SK-N-SH (cell line): ENCODE results near the gene DROSHA. TPM values are rescaled to one million over a fixed set of nuclear protein-coding genes. Genes with fewer than 3 reads are reported as not detected.

ENCODE experiments used
- CTCF ChIA-PET: fragments of 300-600, 350-600 bp; formaldehyde crosslinking; extraction: SDS; loops from one replicate; lab custom pipeline; 2021; lab: Yijun Ruan, JAX
- POLR2A ChIA-PET: fragments of 350-600 bp; sonication (Branson Sonifier 250); formaldehyde crosslinking; extraction: SDS; loops from one replicate; lab custom pipeline; 2020; ENCODE audit warnings: antibody characterized with exemption, inconsistent platforms; lab: Yijun Ruan, JAX
- DNase-seq: peaks from one replicate; pipeline ENCODE4 v3.0.0; 2012
- H2AFZ ChIP-seq: fragments of 200-600 bp; sonication (generic); 2 replicates; pipeline ENCODE4 v1.8.1; 2016; ENCODE audit warnings: antibody characterized with exemption, mild to moderate bottlenecking, low read depth
- H3F3A ChIP-seq: fragments of 200-600 bp; sonication (generic); replicated peaks from 2 replicates; pipeline ENCODE3; 2016; ENCODE audit warnings: antibody characterized with exemption, mild to moderate bottlenecking; ENCODE audit not compliant: insufficient read depth
- H3K27ac ChIP-seq, 2 experiments: fragments of 200-500 bp in 1 of 2; fragments of 200-600 bp in 1 of 2; sonication (Bioruptor generic) in 1 of 2; sonication (generic), shearing (Covaris generic) in 1 of 2; 2 replicates each; pipeline versions ENCODE4 v1.5.1 to v1.6.1; 2014 to 2016; ENCODE audit warnings: low read depth in 2 of 2, inconsistent platforms in 1 of 2, low read length in 1 of 2, mild to moderate bottlenecking in 1 of 2, mixed read lengths in 1 of 2
- H3K27me3 ChIP-seq: fragments of 200-600 bp; sonication (generic), shearing (Covaris generic); 2 replicates; pipeline ENCODE4 v1.6.1; 2016; ENCODE audit warnings: mixed run types; ENCODE audit not compliant: insufficient read depth
- H3K36me3 ChIP-seq, 2 experiments: fragments of 200-500 bp in 1 of 2; fragments of 200-600 bp in 1 of 2; sonication (Bioruptor generic) in 1 of 2; sonication (generic) in 1 of 2; replicated peaks in 1 of 2; 2 replicates each; pipeline versions ENCODE3 to v1.5.1; 2014 to 2016; ENCODE audit warnings: low read length in 1 of 2, mild to moderate bottlenecking in 1 of 2; ENCODE audit not compliant: insufficient read depth in 2 of 2, control insufficient read depth in 1 of 2
- H3K4me1 ChIP-seq, 2 experiments: fragments of 200-500 bp in 1 of 2; fragments of 200-600 bp in 1 of 2; sonication (Bioruptor generic) in 1 of 2; sonication (generic), shearing (Covaris generic) in 1 of 2; 2 replicates each; pipeline versions ENCODE4 v1.5.1 to v1.6.1; 2014 to 2016; ENCODE audit warnings: low read depth in 1 of 2, low read length in 1 of 2, mixed run types in 1 of 2; ENCODE audit not compliant: insufficient read depth in 2 of 2, control insufficient read depth in 1 of 2
- H3K4me2 ChIP-seq: fragments of 200-600 bp; sonication (generic), shearing (Covaris generic); 2 replicates; pipeline ENCODE4 v1.6.1; 2017; ENCODE audit warnings: mixed run types
- H3K4me3 ChIP-seq, 2 experiments: fragments of 200-500 bp in 1 of 2; fragments of 200-600 bp in 1 of 2; sonication (Bioruptor generic) in 1 of 2; sonication (generic), shearing (Covaris generic) in 1 of 2; 2 replicates each; pipeline versions ENCODE4 v1.5.1 to v1.8.1; 2014 to 2016; ENCODE audit warnings: low read depth in 2 of 2, inconsistent platforms in 1 of 2, low read length in 1 of 2, mild to moderate bottlenecking in 1 of 2, mixed read lengths in 1 of 2, moderate library complexity in 1 of 2
- H3K79me2 ChIP-seq: fragments of 200-600 bp; sonication (generic); 2 replicates; pipeline ENCODE4 v1.8.1; 2017; ENCODE audit warnings: mild to moderate bottlenecking; ENCODE audit not compliant: insufficient read depth
- H3K9ac ChIP-seq: fragments of 200-600 bp; sonication (generic); 2 replicates; pipeline ENCODE4 v1.6.1; 2017; ENCODE audit warnings: mixed run types
- H3K9me2 ChIP-seq: fragments of 200-600 bp; sonication (generic); 2 replicates; pipeline ENCODE4 v1.6.1; 2017; ENCODE audit warnings: mixed run types
- H3K9me3 ChIP-seq: fragments of 200-600 bp; sonication (generic); 2 replicates; pipeline ENCODE4 v1.6.1; 2017; ENCODE audit warnings: mixed run types, mild to moderate bottlenecking, moderate library complexity
- H4K20me1 ChIP-seq: fragments of 200-600 bp; sonication (generic); 2 replicates; pipeline ENCODE4 v1.6.1; 2017; ENCODE audit warnings: mild to moderate bottlenecking, mixed run types; ENCODE audit not compliant: insufficient read depth
- CHD2 ChIP-seq: fragments of 150-350 bp; IDR thresholded peaks from 2 replicates; pipeline ENCODE4 v1.6.1; 2018; ENCODE audit warnings: low read length; ENCODE audit not compliant: partially characterized antibody
- ELF1 ChIP-seq: IDR thresholded peaks from 2 replicates; pipeline ENCODE4 v1.4.0; 2012
- EZH2phosphoT487 ChIP-seq: fragments of 200-600 bp; sonication (generic); IDR thresholded peaks from 2 replicates; pipeline ENCODE4 v1.6.1; 2017; ENCODE audit warnings: low read depth, mixed run types, mild to moderate bottlenecking, antibody characterized with exemption, moderate library complexity, borderline replicate concordance
- FOSL2 ChIP-seq: IDR thresholded peaks from 2 replicates; pipeline ENCODE4 v1.4.0; 2012; ENCODE audit warnings: low read depth, mild to moderate bottlenecking, moderate library complexity, borderline replicate concordance
- GABPA ChIP-seq: IDR thresholded peaks from 2 replicates; pipeline ENCODE4 v1.4.0; 2012; ENCODE audit warnings: low read depth, mild to moderate bottlenecking
- GATA2 ChIP-seq: sonication (generic); formaldehyde crosslinking; IDR thresholded peaks from 2 replicates; pipeline ENCODE4 v1.5.0; 2020; ENCODE audit warnings: mild to moderate bottlenecking, missing genetic modification reagents
- JUND ChIP-seq: IDR thresholded peaks from 2 replicates; pipeline ENCODE4 v1.4.0; 2012
- MAX ChIP-seq: IDR thresholded peaks from 2 replicates; pipeline ENCODE4 v1.4.0; 2012; ENCODE audit warnings: low read depth
- MXI1 ChIP-seq: IDR thresholded peaks from 2 replicates; pipeline ENCODE4 v1.6.1; 2012; ENCODE audit warnings: mild to moderate bottlenecking, low read depth, low read length, improper control_type of control experiment
- NFIC ChIP-seq: IDR thresholded peaks from 2 replicates; pipeline ENCODE4 v1.4.0; 2012; ENCODE audit warnings: borderline replicate concordance
- NRF1 ChIP-seq: IDR thresholded peaks from 2 replicates; pipeline ENCODE4 v1.6.1; 2012; ENCODE audit warnings: low read depth, mild to moderate bottlenecking, low read length
- PBX3 ChIP-seq: IDR thresholded peaks from 2 replicates; pipeline ENCODE4; 2012
- RAD21 ChIP-seq: IDR thresholded peaks from 2 replicates; pipeline ENCODE4 v1.6.1; 2012; ENCODE audit warnings: mild to moderate bottlenecking, low read length
- REST ChIP-seq: IDR thresholded peaks from 2 replicates; pipeline ENCODE4 v1.6.1; 2012; ENCODE audit warnings: mild to moderate bottlenecking, low read depth, low read length, moderate library complexity
- RFX5 ChIP-seq: IDR thresholded peaks from 2 replicates; pipeline ENCODE4 v1.6.1; 2012; ENCODE audit warnings: mild to moderate bottlenecking, improper control_type of control experiment, low read length
- RXRA ChIP-seq: IDR thresholded peaks from 2 replicates; pipeline ENCODE4 v1.4.0; 2012; ENCODE audit warnings: low read depth, mild to moderate bottlenecking, borderline replicate concordance
- TCF12 ChIP-seq: IDR thresholded peaks from 2 replicates; pipeline ENCODE4 v1.4.0; 2012
- TEAD4 ChIP-seq: IDR thresholded peaks from 2 replicates; pipeline ENCODE4 v1.4.0; 2012; ENCODE audit warnings: mild to moderate bottlenecking, borderline replicate concordance; ENCODE audit not compliant: insufficient read depth
- USF2 ChIP-seq: fragments of 150-350 bp; IDR thresholded peaks from 2 replicates; pipeline ENCODE4 v1.6.1; 2017; ENCODE audit warnings: antibody characterized with exemption, low read length, low read depth, borderline replicate concordance
- WGBS: methylation state at CpG from one replicate; pipeline ENCODE4 v1.1.6; 2017; ENCODE audit warnings: low lambda C conversion rate; 5-methylcytosine and 5-hydroxymethylcytosine counted together
- polyA plus RNA-seq, 3 experiments: library from polyadenylated mRNA; depleted of rRNA; stranded (reverse); fragments of >200 nt; gene quantifications; 2 replicates each; pipeline ENCODE4 v1.2.3, GENCODE V29; 2012
- TF ChIP-seq, protein P1 (sequence below): IDR thresholded peaks from 2 replicates; pipeline ENCODE4 v1.4.0; 2012; ENCODE audit warnings: low read depth, borderline replicate concordance

The DROSHA gene
- polyA plus RNA-seq, 1 of the 3 experiments (the other 2 are of a cell fraction), result 49.3 TPM

DNA sequence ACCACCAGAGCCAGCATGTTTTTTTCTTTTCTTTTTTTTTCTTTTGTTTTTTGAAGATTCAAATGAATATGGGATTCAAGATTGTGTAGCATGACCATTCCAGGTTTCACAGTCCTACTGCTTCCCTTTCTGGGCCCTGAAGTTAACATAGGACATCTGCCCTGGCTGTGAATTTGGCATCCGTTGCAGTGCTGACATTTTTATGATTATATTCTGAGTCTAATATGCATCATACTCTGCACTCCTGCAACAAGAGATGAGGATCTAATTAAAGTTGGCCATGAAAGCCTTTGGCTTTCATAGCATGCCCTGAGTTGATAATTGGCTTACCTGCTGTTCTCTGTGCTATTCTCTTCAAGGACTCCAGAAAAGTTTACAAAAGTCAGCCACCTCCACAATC is 30.1 kb upstream of the DROSHA start:
- CTCF ChIA-PET, result interaction anchor here (1.8 kb wide), 1 partner anchor 515 kb away, joined by 6 read pairs; no protein-coding TSS in a partner anchor
- TF ChIP-seq TEAD4 (no peak), NFIC (no peak), RXRA (no peak), REST (no peak), GATA2 (CRISPR knock-in tag) (no peak), ELF1 (no peak), TCF12 (no peak), RFX5 (no peak), RAD21 (no peak), PBX3 (no peak), MAX (no peak), JUND (no peak), GABPA (no peak), FOSL2 (no peak), NRF1 (no peak), MXI1 (no peak), CHD2 (no peak), USF2 (no peak), EZH2phosphoT487 (no peak)
- TF ChIP-seq, protein P1, sequence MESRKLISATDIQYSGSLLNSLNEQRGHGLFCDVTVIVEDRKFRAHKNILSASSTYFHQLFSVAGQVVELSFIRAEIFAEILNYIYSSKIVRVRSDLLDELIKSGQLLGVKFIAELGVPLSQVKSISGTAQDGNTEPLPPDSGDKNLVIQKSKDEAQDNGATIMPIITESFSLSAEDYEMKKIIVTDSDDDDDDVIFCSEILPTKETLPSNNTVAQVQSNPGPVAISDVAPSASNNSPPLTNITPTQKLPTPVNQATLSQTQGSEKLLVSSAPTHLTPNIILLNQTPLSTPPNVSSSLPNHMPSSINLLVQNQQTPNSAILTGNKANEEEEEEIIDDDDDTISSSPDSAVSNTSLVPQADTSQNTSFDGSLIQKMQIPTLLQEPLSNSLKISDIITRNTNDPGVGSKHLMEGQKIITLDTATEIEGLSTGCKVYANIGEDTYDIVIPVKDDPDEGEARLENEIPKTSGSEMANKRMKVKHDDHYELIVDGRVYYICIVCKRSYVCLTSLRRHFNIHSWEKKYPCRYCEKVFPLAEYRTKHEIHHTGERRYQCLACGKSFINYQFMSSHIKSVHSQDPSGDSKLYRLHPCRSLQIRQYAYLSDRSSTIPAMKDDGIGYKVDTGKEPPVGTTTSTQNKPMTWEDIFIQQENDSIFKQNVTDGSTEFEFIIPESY, result no peak
- Histone ChIP-seq H3K4me3 (no peak overlapping the region), H3K79me2 (no peaks in the 10 kb centered on the region), H3K27me3 (no peaks in the 10 kb centered on the region), H3K4me2 (no peak overlapping the region), H2AFZ (no peak overlapping the region), H3K9me3 (no peaks in the 10 kb centered on the region), H4K20me1 (no peaks in the 10 kb centered on the region), H3K4me1 (no peaks in the 10 kb centered on the region), H3K36me3 (no peaks in the 10 kb centered on the region), H3F3A (no peaks in the 10 kb centered on the region), H3K9ac (no peak overlapping the region), H3K9me2 (no peaks in the 10 kb centered on the region), H3K27ac (no peak overlapping the region)
- no peak for DNase-seq
- WGBS, result 50% methylated on average over 1 of the region's 1 CpG
- POLR2A ChIA-PET, result no interaction called here
